Adrenal gland (tissue), 5 donors: Measurements from ENCODE around the gene ZNF500.

Experiments used
- CTCF ChIP-seq, 6 experiments: fragments of 450-650 bp in 4 of 6; fragments of 200-600 bp in 2 of 6; sonication (generic) in 1 of 6; IDR thresholded peaks; 1 replicate in 5 of 6; 2 replicates in 1 of 6; pipeline versions ENCODE4 v1.5.1 to v1.8.0; 2016 to 2021; ENCODE audit warnings: antibody characterized with exemption in 6 of 6, mild to moderate bottlenecking in 2 of 6, moderate library complexity in 1 of 6
- POLR2A ChIP-seq, 2 donors: fragments of 450-650 bp; IDR thresholded peaks; one replicate each; pipeline ENCODE4 v1.6.1; 2017; ENCODE audit warnings: antibody characterized with exemption in 2 of 2, mild to moderate bottlenecking in 2 of 2, moderate library complexity in 1 of 2
- donor health status: DM: no; HTN: no; CAD: no.

GRCh38 chr16:4760221-4760910, 6.6 kb downstream of the ZNF500 start:
- no peak for TF ChIP-seq CTCF (IDR thresholded peaks at IDR 0.05)
- TF ChIP-seq POLR2A (IDR thresholded peaks at IDR 0.05) = no peak
